ENCODE results near the gene PTGR3. TPM values are rescaled to one million over a fixed set of nuclear protein-coding genes. Genes with fewer than 3 reads are reported as not detected.

PTGR3 gene
- total and polyA plus RNA-seq, 2 of the 8 experiments (the other 6 are each of a cell fraction or from before 2014, with no cell fraction given): 2.0 to 3.6 TPM

- Histone ChIP-seq H2AFZ (ENCODE audit: low read length) (no peak overlapping the region), H4K20me1 (replicated peaks in 1 of 2; ENCODE audit: control insufficient read depth in 1 of 2, insufficient read depth in 2 of 2, low read length in 2 of 2) (no peaks in the 10 kb centered on the region), H3K56ac (replicated peaks; ENCODE audit: insufficient read length, low read depth, low read length) (no peak overlapping the region), H2BK20ac (ENCODE audit: low read length) (no peak overlapping the region), H3K4me1 (replicated peaks in 1 of 4; ENCODE audit: control insufficient read depth in 3 of 4, insufficient read depth in 4 of 4, low read length in 3 of 4) (0 out of 7 replicates have a peak, but pooled peaks cover 0 to 2% (median 0%) of the 10 kb centered on the region in 4 experiments), H3K79me1 (ENCODE audit: low read depth, low read length) (no peaks in the 10 kb centered on the region), H2AK5ac (ENCODE audit: low read depth, low read length) (no peak overlapping the region), H3K14ac (ENCODE audit: insufficient read length) (no peak overlapping the region), H2BK15ac (ENCODE audit: low read length) (no peak overlapping the region), H3K9me3 (ENCODE audit: insufficient read depth in 2 of 2, low read depth in 1 of 2, low read length in 1 of 2) (no peaks in the 10 kb centered on the region), H3K18ac (ENCODE audit: extremely low read depth, low read length) (no peak overlapping the region), H2BK12ac (ENCODE audit: low read depth, low read length) (no peak overlapping the region), H3K4ac (replicated peaks; ENCODE audit: insufficient read length, low read depth, low read length) (no peak overlapping the region), H3K4me2 (ENCODE audit: insufficient read depth in 1 of 2, low read depth in 2 of 2, low read length in 2 of 2) (no peak overlapping the region), H3K36me3 (ENCODE audit: control insufficient read depth in 2 of 4, insufficient read depth in 4 of 4, low read length in 3 of 4) (no peaks in the 10 kb centered on the region), H3K23me2 (ENCODE audit: low read depth, low read length) (no peaks in the 10 kb centered on the region), H2BK120ac (replicated peaks; ENCODE audit: low read depth, low read length) (no peak overlapping the region), H3K27me3 (replicated peaks in 1 of 4; ENCODE audit: control insufficient read depth in 3 of 4, extremely low read depth in 1 of 4, insufficient read depth in 3 of 4, low read length in 3 of 4) (no peaks in the 10 kb centered on the region), H4K91ac (replicated peaks; ENCODE audit: insufficient read length, low read length) (no peak overlapping the region), H3K4me3 (ENCODE audit: extremely low read depth in 1 of 4, insufficient read depth in 2 of 4, low read depth in 3 of 4, low read length in 4 of 4) (no peak overlapping the region), H3K9ac (replicated peaks in 1 of 4; ENCODE audit: extremely low read depth in 1 of 4, low read depth in 3 of 4, low read length in 3 of 4) (no peak overlapping the region), H3K27ac (ENCODE audit: low read depth, low read length) (no peak overlapping the region), H3K23ac (ENCODE audit: insufficient read length) (no peak overlapping the region), H4K8ac (ENCODE audit: extremely low read depth, insufficient read depth, low read length) (no peak overlapping the region), H3K79me2 (ENCODE audit: control insufficient read depth in 1 of 2, insufficient read depth in 2 of 2, low read length in 2 of 2) (no peaks in the 10 kb centered on the region), H4K5ac (ENCODE audit: insufficient read length, low read depth, low read length) (no peak overlapping the region), H2BK5ac (ENCODE audit: low read depth, low read length) (no peak overlapping the region)
- WGBS, 2 experiments (ENCODE audit: extremely low coverage in 1 of 2, insufficient coverage in 1 of 2, insufficient read length in 1 of 2, insufficient replicate concordance in 2 of 2, low coverage in 1 of 2, low lambda C conversion rate in 2 of 2, missing lambda C conversion rate in 1 of 2): 84% methylated on average over 3 of the region's 3 CpGs; no CpG with 5 or more reads in 1 of the 2 experiments
- ChIA-PET CTCF (ENCODE audit: partially characterized antibody) (interaction anchor here (0.8 to 1.4 kb wide), 4 partner anchors 12 to 345 kb away, joined by 3 to 5 read pairs (median 3); no protein-coding TSS in a partner anchor), POLR2A (ENCODE audit: partially characterized antibody) (no interaction called here)
- DNase-seq (ENCODE audit: low read depth in 1 of 2, low spot score in 2 of 2): no peak
- FAIRE-seq: no peak
- TF ChIP-seq SRF (IDR thresholded peaks at IDR 0.05; ENCODE audit: low read depth, low read length) (no peak), BCL11A (IDR thresholded peaks at IDR 0.05; ENCODE audit: low read depth in 2 of 2, low read length in 2 of 2) (no peak), CREB1 (IDR thresholded peaks at IDR 0.05) (no peak), E2F6 (IDR thresholded peaks at IDR 0.05) (no peak), ATF3 (IDR thresholded peaks at IDR 0.05; ENCODE audit: insufficient read depth, low read depth, low read length) (no peak)
Observed at GRCh38 chr18:75164479-75164878, 44.5 kb downstream of the PTGR3 start.

Measured in H1 (cell line).